ENCODE results near the gene ABLIM2.

ABLIM2 gene

DNA sequence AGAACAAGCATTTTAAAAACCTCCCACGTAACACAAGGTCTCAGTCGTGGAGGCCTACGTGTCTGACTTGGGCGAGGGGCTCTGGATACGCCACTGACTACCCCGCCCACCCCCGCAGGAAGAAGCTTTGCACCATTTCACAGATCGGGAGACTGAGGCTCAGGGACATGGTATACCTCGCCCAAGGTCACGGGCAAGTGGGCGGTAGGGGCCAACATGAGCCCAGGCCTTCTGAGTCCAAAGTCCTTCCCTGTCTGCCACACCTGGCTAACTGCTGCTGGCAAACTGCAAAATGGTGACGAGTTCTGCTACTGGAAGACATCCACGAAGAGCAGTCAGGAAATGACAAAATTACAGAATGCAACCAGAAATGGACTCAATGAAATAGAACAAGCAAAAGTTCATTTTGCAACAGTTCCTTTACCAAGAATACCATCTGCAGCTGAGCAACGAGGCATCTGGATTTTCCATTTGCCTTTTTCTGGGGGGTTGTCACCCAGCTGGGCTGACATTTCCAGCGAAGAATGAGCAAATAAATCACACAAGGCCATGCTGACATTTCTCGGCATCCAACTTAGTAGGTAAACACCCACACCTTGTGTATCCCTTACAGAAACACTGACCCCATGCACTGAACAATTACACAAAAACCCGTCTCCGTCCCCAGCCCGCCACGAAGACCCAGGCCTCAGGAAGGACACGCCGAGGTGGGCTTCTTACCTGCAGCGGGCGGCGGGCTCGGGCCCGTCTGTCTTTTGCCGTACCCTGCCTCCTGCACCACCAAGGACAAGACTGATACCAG, 148.7 kb downstream of the ABLIM2 start:
- no peak for DNase-seq

- DNase-seq: no peak
These were observed 149.5 kb downstream of the ABLIM2 start for GRCh38 chr4:8009097-8009496.

DNA sequence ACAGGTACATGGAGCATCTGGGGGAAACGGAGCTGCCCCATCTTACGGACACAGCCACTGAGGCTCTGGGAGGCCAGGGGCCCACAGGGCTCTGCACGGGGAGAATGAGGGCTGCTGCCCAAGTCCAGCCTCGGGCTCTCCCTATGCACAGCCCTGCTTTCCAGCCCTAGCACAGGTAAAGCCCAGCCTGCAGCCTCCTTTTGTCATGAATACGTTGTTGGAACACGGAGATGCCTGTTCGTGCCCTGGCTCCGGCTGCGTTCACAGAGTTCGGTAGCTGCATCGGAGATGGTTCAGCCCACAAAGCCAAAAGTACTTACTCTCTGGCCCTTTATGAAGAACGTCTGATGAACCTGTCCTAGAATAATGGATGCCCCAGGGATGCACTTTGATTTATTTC, 150.2 kb downstream of the ABLIM2 start:
- DNase-seq: no peak

GRCh38 chr4:8007581-8007980, 151.0 kb downstream of the ABLIM2 start:
- DNase-seq: no peak

DNA sequence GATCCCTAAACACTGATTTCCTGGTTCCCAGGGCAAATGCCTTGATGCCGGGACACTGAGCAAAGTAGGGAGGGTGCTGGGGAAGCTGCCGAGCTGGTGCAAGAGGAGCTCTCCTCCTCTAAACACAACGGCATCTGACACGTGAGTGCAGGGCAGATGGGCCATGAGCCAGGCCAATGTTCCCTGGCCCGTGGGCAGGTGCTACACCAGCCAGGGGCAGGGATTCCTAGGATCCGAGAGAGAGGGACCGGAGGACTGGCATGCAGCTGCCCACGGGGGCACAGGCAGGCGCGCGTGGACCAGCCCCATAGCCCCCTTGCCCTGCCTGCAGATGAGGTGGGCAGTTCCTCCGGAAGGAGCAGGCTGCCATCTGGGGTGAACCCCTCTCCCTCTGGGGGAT, 152.1 kb downstream of the ABLIM2 start:
- DNase-seq: no peak

- no peak for DNase-seq
These were observed 152.8 kb downstream of the ABLIM2 start for GRCh38 chr4:8005814-8006215.

DNA sequence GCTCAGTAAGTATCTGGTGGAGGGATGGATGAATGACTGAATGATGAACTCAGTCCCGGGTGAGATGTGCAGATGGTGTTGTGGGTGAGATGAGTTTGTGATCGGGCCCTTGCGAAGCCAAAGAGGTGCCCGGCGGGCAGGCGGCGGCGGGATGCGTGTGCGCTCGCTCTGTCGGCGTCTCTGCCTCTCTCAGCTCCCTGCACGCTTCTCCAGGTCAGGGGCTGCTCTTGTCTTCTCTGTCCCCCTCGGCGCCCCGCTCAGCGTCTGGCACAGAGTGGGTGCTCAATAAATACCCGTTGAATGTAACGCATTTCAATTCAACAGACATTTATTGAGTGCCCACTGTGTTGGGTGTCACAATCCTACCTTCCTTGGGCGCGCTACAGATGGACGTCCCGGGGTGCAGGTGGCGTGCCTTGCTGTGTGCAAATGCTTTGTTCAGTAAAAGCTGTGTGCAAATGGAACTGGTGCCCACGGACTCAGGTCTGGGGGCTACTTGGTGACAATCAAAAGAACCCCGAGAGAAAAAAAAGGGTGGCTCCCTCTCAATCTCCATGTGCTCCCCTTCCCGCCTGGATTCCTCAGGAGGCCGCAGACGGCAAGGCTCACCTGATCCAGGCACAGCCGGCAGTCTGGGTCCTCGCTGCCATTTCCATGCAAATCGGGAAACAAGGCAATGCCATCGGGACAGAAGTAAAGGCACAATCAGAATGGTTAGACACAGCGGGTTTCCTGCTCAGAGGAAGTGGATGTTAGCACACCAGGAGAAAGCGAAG, 153.4 kb downstream of the ABLIM2 start:
- no peak for DNase-seq

DNA sequence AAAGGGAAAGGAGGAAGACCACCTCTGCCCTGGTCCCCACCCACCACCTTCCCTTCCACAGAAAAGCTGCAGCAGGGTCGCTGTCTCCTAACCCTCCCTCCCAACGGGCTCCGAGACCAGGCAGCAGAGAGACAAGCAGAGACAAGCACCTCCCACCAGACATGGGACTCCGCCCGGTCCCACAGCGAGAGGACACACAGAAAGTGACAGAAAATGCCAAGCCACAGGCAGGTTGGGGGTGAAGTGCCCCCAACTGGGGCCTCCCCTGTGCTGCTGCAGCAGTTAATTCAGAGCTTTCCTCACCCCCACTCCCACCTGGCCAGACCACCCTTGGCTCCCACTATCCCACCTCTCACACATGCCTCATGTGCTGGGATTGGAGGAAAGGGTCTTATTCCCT, 154.5 kb downstream of the ABLIM2 start:
- DNase-seq: no peak

DNA sequence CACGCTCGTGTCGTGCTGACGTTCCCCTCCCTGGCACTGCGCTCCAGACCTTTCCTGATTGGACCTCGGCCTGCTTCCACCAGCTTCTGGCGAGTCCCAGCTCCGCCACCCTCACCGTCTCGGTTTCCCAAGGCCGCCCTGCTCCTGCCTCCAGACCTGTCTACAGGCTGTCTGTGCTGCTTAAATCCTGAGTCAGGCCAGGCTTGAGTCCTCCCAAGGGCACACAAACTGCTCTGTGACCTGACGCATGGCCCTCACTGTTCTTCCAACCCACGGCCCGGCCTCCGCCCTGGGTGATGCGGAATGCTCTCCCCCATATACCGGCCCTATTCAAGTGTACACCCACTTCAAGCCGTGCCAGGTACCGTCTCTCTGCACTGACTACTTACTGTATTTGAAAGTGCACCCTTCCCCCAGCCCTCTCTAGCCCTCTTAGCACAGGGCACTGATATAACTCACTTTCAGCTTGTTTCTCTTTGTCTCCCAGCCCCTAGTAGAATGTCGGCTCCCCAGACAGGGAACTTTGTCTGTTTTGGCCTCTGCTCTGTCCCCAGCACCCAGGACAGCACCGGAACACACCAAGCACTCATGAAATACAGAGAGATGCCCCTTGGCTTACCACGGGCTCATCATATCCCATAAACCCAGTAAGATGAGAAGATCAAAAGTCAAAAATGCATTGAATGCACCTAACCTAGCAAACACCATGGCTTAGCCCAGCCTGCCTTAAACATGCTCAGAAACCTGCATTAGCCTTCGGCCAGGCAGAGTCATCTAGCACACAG, 155.9 kb downstream of the ABLIM2 start:
- peak in 9 of 56 donors; percentile 8 to 38 (median 22) for DNase-seq

DNA sequence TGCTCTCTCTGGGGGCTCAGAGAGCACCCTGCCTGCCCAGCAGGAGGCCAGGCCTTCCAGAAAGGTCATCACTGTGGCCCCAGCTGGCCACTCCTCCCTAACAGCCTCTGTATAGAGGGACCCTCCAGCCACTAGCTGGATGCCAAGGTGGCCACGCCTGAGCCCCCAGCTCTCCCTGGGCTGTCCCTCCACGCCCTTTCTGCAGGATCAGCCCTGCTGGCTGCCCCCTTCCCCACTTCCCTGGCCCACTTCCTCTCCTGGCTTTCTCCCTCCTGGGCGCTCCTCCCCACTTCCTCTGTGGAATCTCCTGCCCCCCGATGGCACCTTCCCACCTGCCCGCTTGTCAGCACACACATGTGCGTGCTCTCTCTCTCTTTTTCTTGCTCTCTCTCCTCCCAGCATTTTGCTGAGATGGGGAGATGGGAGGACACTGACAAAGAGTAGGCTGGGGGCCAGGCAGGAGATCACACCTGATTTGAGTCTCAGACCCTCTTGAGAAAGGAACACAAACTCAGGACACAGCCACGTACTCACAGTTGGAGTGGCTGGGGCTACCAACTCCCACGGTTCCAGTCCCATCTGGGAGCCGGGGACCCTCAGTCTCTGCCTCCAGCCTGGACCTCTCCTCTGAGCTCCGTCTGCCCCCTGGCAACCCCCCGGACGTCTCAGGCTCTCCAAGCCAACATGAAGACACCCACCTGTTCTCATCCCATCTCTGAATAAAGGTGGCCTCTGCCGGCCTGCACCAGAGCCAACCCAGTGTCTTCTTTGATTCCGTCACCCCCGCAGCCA, 156.9 kb downstream of the ABLIM2 start:
- no peak for DNase-seq

DNA sequence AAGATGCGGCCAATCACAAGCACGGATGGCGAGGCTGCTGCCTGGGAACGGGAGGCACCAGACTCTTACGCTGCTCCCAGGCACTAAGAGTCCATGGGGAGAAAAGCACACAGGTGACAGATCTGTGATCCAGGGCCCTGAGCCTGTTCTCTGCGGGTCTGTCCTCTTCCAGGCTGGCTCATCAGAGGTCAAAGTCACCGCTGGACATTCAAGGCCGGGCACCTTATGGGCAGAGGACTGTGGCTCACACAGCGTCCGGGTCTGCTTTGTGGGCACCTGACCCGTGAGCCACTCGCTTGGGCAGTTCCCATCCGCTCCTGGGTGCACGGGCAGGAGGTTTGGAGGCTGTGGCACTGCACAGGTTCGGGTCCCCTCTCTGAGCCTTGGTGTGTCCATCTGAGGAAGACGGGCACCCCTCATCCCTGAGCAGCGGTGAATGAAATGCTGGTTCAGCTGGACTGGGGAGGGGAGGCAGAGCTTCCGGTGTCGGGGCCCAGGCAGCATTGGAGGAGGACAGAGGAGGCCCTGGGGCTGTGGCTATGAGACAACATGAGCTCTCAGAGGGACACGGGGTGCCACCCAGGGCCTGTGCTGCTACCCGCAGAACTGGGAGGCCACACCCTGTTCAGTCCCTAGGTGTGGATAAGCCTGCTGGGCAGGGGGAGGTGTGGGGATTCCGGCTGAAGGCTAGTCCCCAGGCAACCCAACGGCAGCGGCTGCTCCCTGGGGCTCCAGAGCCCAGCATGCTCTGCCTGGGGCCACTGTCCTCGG, 157.7 kb downstream of the ABLIM2 start:
- DNase-seq: no peak

DNA sequence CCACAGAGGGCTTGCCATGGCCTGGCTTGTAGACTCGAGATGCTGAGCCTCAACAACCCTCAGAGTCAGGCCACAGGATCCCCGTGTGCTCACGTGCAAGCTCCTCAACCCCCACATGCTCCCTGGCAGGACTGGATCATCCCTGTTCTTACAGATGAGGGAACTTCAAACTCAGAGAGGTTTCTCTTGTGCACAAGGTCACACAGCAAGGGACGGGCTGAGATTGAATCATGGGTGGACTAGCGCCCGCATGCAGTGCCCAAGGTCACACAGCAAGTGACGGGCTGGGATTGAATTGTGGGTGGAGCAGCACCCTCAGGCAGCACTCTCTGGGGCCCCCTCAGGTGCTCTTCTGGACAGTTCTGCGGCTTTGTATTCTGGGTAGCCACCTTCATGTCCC, 158.4 kb downstream of the ABLIM2 start:
- DNase-seq: no peak

- no peak for DNase-seq
These were observed 158.9 kb downstream of the ABLIM2 start for GRCh38 chr4:7999695-8000094.

GRCh38 chr4:7999279-7999678, 159.3 kb downstream of the ABLIM2 start:
- no peak for DNase-seq

- DNase-seq: no peak
These were observed 160.2 kb downstream of the ABLIM2 start for GRCh38 chr4:7998447-7998846.

DNA sequence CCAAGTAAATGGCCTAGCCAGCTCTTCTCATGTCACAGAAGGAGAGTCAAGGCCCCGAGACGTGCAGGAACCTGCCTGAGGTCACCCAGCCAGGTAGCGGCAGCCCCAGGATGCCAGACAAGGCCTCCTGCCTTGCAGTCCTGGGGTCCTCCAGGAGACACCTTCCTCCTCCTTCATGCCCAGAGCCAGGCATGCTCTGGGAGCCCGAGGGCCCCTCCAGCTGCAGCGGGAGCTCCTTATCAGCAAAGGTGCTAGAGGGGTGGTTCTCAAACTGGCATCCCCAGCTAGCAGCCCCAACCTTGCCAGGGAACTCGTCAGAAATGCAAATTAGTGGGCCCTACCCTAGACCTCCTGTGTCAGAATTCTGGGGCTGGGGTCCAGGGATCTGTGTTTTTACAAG, 162.7 kb downstream of the ABLIM2 start:
- no peak for DNase-seq

GRCh38 chr4:7995135-7995534, 163.5 kb downstream of the ABLIM2 start:
- no peak for DNase-seq

- no peak for DNase-seq
These were observed 164.9 kb downstream of the ABLIM2 start for GRCh38 chr4:7993671-7994070.

DNA sequence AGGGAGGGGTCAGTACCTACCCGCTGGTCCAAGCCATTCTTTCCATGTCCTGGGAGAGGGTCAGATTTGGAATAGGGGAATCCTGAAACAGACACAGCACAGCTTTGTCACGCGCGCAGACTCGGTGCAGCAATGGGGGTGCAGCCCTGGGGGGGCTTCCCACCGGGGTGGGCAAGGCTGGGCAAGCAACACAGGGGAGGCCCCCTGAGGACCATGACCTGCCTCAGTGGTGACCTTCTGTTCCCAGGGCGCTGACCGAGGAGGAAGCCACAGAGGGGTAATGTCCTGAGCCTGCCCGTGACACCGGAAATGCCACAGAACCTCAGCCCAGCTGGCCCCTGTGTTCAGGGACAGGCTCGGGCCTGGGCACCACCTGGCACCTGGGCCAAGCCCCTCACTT, 165.8 kb downstream of the ABLIM2 start:
- no peak for DNase-seq

- peak in 1 of 56 donors; percentile 21 for DNase-seq
These were observed 167.7 kb downstream of the ABLIM2 start for GRCh38 chr4:7990807-7991459.

Data from nucleus accumbens (tissue), 56 donors.